IPS-18c (cell line): ENCODE data around the gene MAP3K7CL.

Source experiments
- H3K4me3 ChIP-seq: 2 replicates; pipeline ENCODE4 v1.7.0; 2013; ENCODE audit warnings: low read depth, mild to moderate bottlenecking, low read length, moderate library complexity; ENCODE audit not compliant: insufficient read depth
- H3K9me3 ChIP-seq: one replicate; pipeline ENCODE4 v1.6.1; 2013; ENCODE audit warnings: mild to moderate bottlenecking, low read length, moderate library complexity; ENCODE audit not compliant: control insufficient read depth, insufficient read depth

Gene MAP3K7CL, protein sequence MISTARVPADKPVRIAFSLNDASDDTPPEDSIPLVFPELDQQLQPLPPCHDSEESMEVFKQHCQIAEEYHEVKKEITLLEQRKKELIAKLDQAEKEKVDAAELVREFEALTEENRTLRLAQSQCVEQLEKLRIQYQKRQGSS

DNA sequence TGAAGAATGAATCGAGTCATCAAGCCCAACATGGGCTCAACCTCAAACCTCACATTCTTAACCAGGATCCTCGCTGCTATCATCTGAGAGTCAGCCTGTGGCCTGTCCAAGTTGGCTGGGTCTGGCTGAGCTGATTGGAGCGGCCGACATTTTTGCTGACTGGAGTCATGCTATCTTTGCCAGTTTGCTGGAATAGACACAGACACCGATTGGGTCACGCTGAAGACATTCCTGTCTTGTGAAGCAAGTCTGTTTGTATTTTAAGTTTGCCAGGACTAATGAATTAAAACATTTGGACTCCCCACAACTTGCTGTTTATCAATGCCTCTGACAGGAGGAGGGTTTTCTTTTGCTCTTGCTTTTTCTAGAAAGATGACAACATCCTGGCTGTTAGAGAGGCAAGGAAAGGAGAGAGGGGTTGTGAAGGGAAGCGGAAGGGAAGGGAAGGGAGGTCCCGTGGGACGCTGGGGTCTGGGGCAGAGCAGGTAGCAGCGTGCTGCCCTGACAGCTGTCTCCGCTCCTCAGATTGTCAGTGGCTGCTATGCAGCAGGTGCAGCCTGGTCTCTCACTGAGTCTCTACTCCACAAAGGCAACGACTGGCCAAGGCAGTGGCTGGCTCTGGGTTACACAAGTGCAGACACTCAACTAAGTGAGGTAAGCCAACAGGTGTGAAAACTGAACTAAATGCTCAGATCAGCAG lies at the start of gene MAP3K7CL:
TSS of gene MAP3K7CL (plus strand) at position 375 of the 700 bp plus-strand sequence. CDS start 2,701 bp downstream, outside the sequence.
- Histone ChIP-seq H3K9me3 (no peaks in the 10 kb centered on the region), H3K4me3 (no peak within 1 kb of the TSS)

DNA sequence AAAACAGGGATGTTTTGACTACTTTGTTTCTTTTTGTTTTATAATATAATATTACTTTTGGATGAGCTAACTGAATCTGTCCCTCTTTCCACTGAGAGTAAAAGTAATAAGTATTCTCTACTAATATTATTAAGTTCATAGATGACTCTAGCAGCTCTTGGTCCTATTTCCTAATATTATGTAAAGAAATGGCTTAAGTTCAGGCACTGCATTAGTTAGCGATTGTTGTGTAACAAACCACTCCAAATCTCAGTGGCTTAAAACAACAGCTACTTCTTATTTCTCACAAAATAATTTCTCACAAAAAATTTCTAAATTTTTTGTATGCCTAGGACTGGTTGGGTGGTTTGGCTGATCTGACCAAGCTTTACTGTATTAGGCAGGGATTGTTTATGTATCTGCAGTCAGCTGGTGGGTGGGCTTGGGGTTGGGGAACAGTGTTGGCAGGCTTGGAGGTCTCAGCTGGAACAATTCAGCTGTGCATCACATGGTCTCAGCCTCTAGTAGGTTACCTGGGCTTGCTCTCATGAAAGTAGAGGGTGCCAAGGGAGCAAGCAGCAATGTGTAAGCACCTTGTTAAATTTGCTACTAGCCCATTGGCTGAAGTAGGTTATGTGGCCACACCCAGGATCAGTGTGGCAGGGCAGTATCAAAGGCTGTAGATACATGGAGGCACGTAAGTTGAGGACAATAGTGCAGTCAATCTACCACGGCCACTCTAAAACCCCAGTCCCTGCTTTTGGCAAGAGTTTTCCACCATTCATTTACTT lies 48.2 kb upstream of the MAP3K7CL start:
- Histone ChIP-seq H3K9me3 (no peaks in the 10 kb centered on the region), H3K4me3 (no peak overlapping the region)

DNA sequence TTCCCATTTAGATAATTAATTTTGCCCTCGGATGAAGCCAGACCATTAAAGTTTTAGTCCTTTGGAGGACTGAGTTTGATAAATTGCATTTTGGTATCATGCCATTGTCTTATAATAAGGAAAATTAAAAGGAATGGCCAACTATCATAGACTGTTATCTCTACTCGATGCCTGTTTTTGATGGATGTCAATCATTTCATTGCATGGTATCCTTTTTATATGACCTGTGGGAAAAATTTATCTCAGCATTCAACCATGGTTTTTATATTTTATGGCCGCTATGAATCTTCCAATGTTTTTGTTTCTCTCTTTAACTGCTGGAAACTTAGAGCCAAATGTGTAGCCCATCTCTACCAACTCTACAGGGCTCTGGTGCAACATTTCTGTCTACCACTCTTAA lies 47.1 kb upstream of the MAP3K7CL start:
- H3K9me3 ChIP-seq = no peaks in the 10 kb centered on the region
- H3K4me3 ChIP-seq = no peak overlapping the region

DNA sequence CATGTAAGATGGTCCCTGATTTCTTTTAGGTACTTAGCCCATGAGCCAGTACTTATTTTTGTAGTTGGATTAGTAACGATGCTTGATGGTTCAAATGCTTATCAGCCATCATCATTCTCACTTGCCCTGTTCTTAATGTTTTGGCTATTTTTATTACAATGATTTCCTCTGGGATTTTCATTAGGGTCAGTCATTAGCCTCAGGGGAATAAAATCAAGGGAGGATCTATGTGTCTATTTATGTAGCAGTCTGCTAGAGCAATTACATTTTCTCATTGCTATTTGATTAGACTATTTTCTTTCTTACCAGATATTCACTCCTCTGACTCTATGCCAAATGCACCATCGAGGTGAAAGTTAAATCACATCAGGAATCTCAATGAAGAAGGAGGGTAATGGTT lies 46.1 kb upstream of the MAP3K7CL start:
- Histone ChIP-seq H3K9me3 (no peaks in the 10 kb centered on the region), H3K4me3 (no peak overlapping the region)

DNA sequence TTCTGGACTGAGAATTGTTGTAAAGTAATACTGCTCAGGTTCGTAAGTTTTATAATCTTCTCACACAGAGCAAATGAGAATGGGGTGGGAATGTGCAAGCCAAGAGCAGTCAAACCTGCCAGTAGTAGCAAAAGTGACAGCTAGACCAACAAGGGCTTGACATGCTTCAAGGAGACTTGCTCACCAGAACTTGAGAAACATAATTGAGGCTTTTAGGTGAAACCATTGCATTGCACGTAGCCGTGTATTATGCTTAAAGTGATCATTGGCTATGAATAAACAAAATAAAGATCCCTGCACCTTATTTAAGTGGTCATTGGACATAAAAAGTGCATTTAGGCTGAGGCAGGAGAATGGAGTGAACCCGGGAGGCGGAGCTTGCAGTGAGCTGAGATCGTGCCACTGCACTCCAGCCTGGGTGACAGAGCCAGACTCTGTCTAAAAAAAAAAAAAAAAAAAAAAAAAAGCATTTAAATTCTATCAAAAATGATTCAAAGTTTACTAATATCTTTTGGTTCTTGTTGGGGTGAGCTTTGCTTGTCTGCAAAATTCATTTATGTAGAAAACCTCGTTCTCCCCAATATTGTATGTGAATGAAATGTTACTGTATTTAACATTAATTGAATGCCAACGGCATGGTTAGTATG lies 45.2 kb upstream of the MAP3K7CL start:
- no peak overlapping the region for H3K4me3 ChIP-seq
- no peaks in the 10 kb centered on the region for H3K9me3 ChIP-seq

DNA sequence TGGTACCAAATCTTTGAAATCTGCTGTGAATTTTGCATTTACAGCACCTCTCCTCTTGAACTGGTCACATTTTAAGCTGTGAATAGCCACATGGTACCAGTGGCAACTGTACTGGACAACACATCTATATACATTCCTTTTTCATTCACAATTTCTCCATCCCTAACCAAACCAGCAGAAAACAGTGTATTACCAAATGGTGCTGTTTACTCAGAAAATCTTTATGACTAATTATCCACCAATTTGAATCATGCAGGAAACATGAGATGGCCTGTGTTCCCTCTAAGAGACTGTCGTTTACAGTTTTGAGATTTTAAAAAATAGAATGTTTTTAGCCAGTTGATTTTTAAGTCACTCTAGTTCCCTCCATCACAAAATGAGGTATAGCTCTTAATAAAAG lies 39.4 kb upstream of the MAP3K7CL start:
- H3K4me3 ChIP-seq = no peak overlapping the region

DNA sequence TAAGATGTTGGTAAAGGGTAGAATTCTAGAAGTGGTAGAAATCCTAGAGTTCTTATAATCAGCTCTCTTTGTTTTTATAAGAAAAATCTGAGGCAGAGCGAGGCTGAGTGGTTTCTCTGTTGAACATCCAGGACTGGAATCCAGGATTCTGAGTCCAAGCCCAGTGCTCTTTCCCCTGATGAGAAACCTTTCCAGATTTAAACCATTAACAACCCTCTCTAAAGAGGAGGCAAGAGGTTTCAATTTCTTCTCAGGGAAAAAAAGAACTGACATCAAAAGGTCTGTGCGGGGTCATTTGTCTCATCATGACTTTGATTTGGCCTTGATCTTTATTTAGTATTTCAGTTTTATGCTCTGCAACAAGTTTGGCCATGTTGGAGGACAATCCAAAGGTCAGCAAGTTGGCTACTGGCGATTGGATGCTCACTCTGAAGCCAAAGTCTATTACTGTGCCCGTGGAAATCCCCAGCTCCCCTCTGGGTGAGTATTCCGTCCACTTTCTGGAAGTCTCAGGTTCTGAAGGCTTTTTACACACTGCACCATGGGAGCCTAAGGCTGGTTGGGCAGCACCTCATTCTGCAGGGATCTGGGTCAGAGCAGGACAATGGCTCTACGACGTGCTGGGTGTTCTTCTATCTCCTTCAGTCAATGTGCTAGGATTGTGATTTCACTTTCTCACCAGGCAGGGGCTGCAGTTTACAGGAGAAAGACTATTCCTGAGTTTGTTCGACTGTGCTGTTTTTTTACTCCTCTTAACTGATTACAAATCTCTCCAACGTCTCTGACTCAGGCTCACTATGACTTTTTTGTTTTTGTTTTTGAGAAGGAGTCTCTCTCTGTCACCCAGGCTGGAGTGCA lies 38.1 kb upstream of the MAP3K7CL start:
- H3K4me3 ChIP-seq = no peak overlapping the region

More for the DNA sequence above, 39.4 kb upstream of the MAP3K7CL start:
- H3K9me3 ChIP-seq = no peaks in the 10 kb centered on the region

DNA sequence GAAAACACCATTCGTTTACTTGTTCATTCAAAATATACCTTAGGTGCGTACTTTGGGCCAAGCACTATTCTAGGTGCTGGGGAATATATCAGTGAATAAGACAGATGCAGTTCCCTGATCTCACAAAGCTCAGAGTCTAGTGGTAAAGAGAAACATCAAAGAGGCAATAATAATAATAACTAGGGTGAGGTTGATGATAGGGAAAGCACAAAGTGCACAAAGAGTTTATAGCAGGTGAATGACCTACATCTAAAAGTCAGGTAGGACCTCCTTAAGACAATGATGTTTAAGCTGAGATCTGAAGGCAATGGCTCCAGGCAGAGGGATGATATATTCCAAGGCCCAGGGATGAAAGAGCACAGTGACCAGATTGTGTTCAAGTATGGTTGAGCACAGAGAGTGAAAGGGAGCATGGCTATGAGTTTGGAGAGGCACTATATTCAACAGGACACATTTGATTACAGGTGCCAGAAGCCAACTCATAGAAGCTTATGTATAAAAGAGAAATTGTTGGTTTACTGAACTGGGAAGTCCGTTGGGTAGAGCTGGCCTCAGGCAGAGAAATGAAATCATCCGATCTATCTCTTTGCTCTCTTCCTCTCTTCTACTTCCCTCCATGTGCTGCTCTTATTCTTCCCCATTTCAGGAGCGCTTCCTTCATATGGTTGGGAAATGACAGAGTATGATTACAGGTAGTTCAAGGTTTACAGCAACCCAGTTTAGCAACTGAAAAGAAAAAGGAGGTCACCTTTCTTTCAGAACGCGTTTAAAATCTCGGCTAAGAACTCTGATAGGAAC lies 34.0 kb upstream of the MAP3K7CL start:
- H3K4me3 ChIP-seq = no peak overlapping the region
- H3K9me3 ChIP-seq = no peaks in the 10 kb centered on the region

More for the DNA sequence above, 38.1 kb upstream of the MAP3K7CL start:
- H3K9me3 ChIP-seq = no peaks in the 10 kb centered on the region

DNA sequence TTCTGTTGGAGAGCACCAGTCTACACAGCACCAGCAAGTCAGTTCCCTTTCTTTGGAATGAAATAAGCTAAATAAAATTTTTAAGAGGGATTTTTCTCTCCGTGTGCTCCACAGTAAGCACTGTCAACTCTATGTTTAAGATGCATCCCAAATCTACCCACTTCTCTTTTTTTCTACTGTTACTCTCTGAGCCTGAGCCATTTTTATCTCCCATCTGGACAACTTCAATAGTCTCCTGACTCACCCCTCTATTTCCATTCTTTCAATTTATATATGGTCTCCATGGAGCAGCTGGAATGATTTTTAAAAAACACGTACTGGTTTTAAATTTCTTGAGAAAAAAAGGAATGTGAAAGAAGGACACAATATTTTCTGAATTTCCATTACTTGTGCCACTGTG lies 32.3 kb upstream of the MAP3K7CL start:
- Histone ChIP-seq H3K9me3 (peaks cover 2% of the 10 kb centered on the region), H3K4me3 (no peak overlapping the region)

DNA sequence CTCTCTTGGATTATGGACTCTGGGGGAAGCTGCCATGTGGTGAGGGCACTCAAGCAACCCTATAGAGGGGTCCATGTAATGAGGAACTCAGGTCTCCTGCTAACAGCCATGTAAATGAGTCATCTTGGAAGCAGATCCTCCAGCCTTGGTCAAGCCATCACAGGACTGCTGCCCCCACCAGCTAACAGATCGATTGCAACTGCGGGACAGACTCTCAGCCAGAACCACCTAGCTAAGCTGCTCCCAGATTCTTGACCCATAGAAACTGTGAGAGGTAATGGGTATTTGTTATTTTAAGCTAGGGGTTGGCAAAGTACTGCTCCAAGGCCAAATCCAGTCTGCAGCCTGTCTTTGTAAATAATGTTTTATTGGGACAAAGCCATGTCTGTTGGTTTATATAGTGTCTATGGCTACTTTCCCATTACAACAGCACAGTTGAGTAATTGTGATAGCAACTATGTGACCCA lies 27.6 kb upstream of the MAP3K7CL start:
- Histone ChIP-seq H3K9me3 (peaks cover 2% of the 10 kb centered on the region), H3K4me3 (no peak overlapping the region)

DNA sequence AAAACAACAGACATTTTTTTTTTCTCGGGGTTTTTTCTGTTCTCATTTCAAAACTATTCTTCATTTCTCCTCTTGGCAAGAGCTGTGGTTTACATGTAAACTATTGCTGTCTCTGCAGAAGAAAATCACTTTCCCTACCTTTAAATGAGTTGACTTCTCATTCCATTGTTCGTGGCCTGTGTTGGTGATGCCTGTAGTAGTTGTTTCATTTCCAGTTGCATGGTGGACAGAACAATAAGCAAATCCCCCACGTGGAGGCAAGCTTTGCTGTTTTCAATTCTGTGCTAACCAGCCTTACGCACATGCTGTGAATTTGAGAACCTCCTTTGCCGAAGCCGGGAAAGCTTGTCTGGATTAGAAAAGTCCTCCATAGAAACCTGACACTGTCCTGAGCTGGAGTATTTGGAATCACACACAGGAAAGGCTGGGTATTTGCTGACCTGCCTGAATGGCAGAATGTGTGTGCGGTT lies 26.2 kb upstream of the MAP3K7CL start:
- Histone ChIP-seq H3K4me3 (no peak overlapping the region), H3K9me3 (peaks cover 2% of the 10 kb centered on the region)

DNA sequence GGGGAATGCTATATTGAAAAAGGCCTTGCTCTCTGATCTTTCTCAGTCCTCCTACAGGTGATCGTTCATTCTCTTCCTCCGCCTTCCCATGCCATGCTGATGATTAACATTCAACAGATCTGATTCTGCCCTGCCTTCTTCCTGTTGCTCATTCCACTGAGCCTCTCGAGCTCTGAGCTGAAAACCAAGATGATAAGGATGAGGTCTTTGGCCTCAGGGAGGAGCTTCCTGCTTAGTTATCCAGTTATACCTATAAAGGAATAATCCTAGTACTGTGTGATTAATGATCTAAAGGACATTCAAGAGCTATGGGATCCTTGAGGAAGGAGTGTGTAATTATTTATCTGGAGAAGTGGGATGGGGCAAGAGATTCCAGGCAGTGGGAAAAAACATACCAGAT lies 25.2 kb upstream of the MAP3K7CL start:
- Histone ChIP-seq H3K9me3 (peaks cover 2% of the 10 kb centered on the region), H3K4me3 (no peak overlapping the region)

DNA sequence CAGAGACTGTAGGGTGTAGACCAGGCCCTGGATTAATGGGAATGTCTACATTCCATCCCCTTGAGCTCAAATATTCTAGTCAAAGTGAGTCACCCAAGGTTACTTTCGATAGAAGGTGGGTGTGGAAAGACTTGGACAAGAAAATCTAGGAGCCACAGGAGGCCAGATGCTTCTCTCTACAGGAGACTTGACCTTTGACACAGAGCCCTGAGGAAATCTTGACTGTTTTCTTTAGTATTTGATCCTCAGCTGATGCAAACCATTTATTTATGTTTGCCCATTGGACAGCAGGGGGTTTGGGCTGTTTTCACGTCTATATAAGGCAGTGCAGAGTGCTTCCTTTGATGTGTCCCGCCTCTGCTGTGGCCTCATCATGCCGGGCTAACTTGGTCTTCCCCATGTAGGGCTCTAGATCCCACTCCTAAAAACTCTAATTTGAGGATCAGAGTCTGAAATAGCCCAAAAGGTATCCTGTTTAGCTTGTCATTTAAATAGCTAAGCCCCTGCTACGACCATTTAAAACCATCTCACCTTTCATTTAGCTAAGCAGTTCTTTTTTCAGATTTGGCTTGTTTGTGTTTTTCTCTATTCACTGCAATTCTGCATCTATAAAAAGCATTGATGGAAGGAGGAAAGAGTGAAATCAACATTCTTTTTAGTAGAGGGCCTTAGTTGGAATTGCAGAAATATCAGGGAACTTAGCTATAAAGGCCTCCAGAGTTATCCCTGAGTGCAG lies 15.5 kb upstream of the MAP3K7CL start:
- no peak overlapping the region for H3K4me3 ChIP-seq
- no peaks in the 10 kb centered on the region for H3K9me3 ChIP-seq

DNA sequence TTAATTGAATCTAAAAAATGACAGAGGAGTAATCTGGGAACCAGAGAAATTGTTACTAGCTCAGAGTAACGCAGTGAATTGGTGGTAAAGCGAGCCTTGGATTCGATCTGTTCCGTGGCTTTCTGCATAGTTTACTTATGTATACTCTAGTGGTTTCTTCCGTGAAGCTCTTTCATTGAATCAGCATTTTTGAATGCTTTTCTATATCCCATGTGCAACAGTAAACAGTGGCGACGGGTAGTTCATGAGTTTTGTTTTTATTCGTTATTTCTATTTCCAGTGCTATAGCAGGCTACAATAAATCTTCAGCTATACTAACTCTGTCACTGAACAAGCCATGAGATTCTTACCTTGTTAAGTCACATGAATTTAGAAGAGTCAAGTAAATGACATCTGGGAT lies 14.5 kb upstream of the MAP3K7CL start:
- no peaks in the 10 kb centered on the region for H3K9me3 ChIP-seq
- H3K4me3 ChIP-seq = no peak overlapping the region

DNA sequence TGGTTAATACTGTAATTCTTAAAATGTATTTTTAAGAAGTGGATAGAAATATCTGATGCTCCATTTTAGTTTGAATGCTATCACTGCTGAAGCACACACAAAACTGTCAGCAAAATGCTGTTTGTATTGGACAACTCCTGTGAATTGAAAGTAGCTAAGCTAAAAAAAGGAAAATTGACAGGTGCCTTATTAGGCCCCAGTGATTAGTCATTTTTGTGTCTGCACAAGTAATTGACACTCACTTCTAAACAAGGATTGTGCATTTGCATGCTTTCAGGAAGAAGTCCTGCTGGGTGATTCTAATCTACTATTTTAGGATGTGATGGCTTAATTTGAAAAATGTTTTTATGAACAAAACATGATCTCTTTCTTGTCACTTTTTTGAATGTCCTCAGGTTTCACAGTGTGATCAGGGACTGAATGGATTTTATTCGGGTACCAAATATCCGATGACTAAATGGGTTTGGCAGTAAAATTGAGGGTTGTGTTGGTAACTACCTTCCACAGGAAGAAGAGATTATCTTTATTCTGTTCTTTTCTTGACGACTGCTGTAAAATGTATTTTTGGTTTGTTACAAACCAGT lies 13.0 kb upstream of the MAP3K7CL start:
- Histone ChIP-seq H3K9me3 (no peaks in the 10 kb centered on the region), H3K4me3 (no peak overlapping the region)
